ENCODE data around the gene PYDC2.

GRCh38 chr3:191430103-191430502, 30.9 kb upstream of the PYDC2 start:
- TF ChIP-seq, protein P1, sequence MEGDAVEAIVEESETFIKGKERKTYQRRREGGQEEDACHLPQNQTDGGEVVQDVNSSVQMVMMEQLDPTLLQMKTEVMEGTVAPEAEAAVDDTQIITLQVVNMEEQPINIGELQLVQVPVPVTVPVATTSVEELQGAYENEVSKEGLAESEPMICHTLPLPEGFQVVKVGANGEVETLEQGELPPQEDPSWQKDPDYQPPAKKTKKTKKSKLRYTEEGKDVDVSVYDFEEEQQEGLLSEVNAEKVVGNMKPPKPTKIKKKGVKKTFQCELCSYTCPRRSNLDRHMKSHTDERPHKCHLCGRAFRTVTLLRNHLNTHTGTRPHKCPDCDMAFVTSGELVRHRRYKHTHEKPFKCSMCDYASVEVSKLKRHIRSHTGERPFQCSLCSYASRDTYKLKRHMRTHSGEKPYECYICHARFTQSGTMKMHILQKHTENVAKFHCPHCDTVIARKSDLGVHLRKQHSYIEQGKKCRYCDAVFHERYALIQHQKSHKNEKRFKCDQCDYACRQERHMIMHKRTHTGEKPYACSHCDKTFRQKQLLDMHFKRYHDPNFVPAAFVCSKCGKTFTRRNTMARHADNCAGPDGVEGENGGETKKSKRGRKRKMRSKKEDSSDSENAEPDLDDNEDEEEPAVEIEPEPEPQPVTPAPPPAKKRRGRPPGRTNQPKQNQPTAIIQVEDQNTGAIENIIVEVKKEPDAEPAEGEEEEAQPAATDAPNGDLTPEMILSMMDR (IDR thresholded peaks at IDR 0.05) = no peak
- TF ChIP-seq POLR2A (IDR thresholded peaks at IDR 0.05) = no peak

All from transverse colon (tissue), 3 donors.